Measurements from ENCODE around the gene EDN1.

DNA sequence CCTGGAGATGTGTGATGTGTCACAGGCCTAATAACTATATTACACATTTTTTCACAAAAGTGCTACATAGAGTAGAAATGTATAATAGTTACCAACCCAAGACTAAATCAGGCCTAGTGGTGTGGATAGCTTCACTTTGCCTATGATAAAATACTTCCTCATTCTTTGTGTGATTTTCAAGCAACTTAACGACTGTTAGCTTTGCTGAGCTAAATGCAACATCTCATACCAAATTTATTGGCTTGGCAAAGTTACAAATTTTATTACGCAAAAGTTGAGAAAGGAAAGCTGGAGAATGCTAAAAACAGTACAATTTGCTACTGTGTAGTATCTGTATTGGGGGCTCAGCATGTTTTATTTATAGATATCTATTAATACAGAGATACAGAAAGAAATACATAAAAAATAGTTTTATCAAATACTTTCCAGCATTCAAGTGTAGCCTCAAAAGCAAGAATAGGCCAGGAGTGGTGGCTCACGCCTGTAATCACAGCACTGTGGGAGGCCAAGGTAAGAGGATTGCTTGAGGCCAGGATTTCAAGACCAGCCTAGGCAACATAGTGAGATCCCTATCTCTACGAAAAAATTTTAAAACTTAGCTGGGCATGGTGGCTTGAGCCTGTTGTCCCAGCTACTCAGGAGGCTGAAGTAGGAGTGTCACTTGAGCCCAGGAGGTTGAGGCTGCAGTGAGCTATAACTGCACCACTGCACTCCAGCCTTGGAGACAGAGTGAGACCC is 3.6 kb upstream of the EDN1 start:
- TF ChIP-seq, protein P1, sequence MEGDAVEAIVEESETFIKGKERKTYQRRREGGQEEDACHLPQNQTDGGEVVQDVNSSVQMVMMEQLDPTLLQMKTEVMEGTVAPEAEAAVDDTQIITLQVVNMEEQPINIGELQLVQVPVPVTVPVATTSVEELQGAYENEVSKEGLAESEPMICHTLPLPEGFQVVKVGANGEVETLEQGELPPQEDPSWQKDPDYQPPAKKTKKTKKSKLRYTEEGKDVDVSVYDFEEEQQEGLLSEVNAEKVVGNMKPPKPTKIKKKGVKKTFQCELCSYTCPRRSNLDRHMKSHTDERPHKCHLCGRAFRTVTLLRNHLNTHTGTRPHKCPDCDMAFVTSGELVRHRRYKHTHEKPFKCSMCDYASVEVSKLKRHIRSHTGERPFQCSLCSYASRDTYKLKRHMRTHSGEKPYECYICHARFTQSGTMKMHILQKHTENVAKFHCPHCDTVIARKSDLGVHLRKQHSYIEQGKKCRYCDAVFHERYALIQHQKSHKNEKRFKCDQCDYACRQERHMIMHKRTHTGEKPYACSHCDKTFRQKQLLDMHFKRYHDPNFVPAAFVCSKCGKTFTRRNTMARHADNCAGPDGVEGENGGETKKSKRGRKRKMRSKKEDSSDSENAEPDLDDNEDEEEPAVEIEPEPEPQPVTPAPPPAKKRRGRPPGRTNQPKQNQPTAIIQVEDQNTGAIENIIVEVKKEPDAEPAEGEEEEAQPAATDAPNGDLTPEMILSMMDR (IDR thresholded peaks at IDR 0.05) = no peak
- no peak for TF ChIP-seq REST (IDR thresholded peaks at IDR 0.05; ENCODE audit: insufficient read depth in 1 of 2, low read depth in 2 of 2, low read length in 1 of 2)
- no peak for TF ChIP-seq POLR2AphosphoS5 (IDR thresholded peaks at IDR 0.05; ENCODE audit: low read depth, low read length)
- no peak for TF ChIP-seq TCF7L2 (IDR thresholded peaks at IDR 0.05; ENCODE audit: low read depth, low read length)

All from Panc1 (cell line).